ENCODE measurements around the gene ACSL4.

The ACSL4 gene

DNA sequence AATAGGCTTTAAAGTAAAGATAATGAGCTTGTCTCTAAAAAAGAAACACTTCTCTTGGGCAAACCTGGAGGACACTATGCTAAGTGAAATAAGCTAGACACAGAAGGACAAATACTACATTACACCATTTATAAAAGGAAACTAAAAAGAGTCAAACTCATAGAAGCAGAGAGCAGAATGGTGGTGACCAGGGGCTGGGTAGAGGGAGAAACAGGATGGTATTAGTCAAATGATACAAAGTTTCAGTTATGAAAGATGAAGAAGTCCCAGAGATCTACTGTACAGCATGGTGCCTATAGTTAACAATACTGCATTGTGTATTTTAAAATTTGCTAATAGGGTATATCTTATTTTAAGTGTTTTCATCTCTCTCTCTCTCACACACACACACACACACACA, 28.5 kb downstream of the ACSL4 start:
- intact Hi-C loops (cut with DNase I; ENCODE audit: low total_unique reads), result no loop called here

DNA sequence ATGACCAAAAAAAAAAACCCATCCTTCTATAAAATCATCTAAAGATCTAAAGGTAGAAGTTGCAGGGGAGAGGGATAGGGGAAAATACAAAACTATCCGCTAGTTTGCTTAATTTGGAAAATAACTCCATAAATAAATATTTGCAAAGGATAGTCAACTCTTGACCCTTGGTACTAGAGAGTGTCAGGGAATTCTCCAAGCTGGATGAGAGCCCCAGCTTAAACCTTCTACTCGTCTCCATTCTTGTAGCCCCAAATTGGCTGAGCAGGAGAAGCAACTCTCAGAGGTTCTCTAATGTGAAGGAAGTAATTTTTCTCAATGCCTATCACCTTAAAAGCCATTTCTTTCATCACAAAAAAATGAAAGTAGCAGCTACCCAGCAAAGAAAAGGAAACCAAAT, 35.2 kb downstream of the ACSL4 start:
- Histone ChIP-seq H3K9me3 (no peaks in the 10 kb centered on the region), H3K4me3 (no peak overlapping the region), H3K4me1 (no peaks in the 10 kb centered on the region), H3K27ac (no peak overlapping the region), H3K36me3 (no peaks in the 10 kb centered on the region), H3K27me3 (no peaks in the 10 kb centered on the region)
- TF ChIP-seq, protein P1, sequence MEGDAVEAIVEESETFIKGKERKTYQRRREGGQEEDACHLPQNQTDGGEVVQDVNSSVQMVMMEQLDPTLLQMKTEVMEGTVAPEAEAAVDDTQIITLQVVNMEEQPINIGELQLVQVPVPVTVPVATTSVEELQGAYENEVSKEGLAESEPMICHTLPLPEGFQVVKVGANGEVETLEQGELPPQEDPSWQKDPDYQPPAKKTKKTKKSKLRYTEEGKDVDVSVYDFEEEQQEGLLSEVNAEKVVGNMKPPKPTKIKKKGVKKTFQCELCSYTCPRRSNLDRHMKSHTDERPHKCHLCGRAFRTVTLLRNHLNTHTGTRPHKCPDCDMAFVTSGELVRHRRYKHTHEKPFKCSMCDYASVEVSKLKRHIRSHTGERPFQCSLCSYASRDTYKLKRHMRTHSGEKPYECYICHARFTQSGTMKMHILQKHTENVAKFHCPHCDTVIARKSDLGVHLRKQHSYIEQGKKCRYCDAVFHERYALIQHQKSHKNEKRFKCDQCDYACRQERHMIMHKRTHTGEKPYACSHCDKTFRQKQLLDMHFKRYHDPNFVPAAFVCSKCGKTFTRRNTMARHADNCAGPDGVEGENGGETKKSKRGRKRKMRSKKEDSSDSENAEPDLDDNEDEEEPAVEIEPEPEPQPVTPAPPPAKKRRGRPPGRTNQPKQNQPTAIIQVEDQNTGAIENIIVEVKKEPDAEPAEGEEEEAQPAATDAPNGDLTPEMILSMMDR (IDR thresholded peaks at IDR 0.05), result no peak
- no peak for DNase-seq
- intact Hi-C loops (cut with DNase I; ENCODE audit: low total_unique reads), result no loop called here

More for the DNA sequence above, 28.5 kb downstream of the ACSL4 start:
- no peak for DNase-seq
- Histone ChIP-seq H3K27ac (no peak overlapping the region), H3K9me3 (no peaks in the 10 kb centered on the region), H3K36me3 (no peaks in the 10 kb centered on the region), H3K4me3 (no peak overlapping the region), H3K4me1 (peaks cover 0 to 27% (median 3%) of the 10 kb centered on the region in 4 donors), H3K27me3 (no peaks in the 10 kb centered on the region)
- TF ChIP-seq, protein P1 (IDR thresholded peaks at IDR 0.05), result no peak

DNA sequence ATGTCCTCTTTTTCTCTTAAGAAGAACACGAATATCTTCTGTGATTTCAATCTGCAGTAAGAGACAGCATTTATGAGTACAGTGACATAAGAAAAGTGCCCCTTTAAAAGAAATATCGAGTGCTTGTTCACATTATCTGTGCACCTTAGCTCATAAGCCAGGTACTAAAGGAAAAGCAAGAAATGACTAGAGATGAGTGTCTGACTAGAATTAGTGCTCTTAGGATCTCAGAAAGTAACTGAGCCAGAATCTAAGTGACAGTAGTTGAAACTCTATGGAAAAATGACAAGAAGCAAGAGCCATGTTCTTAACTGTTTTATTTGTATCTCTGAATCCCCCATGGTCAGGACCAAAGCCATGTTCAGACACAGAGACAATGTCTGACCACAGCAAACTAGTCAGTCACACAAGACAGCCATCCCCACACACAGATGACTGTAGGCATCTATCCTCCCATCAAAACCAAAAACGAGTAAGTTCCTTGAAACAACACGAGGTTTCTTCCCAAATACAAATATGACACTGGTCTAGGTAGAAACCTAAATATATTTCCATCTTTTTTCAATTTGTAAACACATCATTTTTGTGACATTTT, 36.8 kb downstream of the ACSL4 start:
- no peaks in the 10 kb centered on the region for H3K9me3 ChIP-seq
- H3K36me3 ChIP-seq, result no peaks in the 10 kb centered on the region
- no peaks in the 10 kb centered on the region for H3K4me1 ChIP-seq
- intact Hi-C loops (cut with DNase I; ENCODE audit: low total_unique reads), result no loop called here
- no peak overlapping the region for H3K27ac ChIP-seq
- no peak for DNase-seq
- H3K4me3 ChIP-seq, result no peak overlapping the region
- no peaks in the 10 kb centered on the region for H3K27me3 ChIP-seq
- TF ChIP-seq, protein P1 (IDR thresholded peaks at IDR 0.05), result no peak

DNA sequence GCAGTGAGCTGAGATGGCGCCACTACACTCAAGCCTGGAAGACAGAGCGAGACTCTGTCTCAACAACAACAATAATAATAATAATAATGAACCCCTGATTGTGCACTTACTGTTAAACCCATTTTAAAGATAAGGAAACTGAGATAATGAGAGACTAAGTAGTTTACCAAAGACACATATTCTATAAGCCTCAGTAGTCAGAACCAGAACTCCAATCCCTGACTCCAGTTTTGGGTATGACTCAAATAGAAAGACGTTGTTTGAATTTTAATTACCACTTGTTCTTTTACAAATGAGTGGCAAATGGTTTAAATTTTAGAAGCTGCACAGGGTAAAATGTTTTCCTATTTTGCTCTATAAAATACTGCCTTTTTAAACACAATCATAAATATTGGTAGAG, 37.4 kb downstream of the ACSL4 start:
- intact Hi-C loops (cut with DNase I; ENCODE audit: low total_unique reads), result no loop called here

DNA sequence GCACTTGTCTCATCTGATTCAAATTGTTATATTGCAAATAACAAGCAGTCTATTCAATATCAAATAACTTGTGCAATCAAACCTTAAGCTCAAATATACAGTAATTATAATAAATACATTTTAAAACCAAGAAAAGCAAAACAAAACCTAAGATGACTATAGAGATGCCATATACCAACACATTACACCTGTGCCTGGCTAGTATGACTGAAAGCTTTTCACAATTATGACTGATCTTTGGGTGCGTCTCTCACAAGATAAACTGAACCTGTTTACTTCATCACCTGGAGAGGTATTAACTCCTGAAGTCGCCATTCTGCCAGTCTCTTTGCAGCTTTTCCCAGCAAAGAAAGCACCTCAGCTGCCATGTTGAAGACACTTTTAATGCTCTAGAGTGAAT, 41.3 kb downstream of the ACSL4 start:
- DNase-seq, result no peak

More for the DNA sequence above, 37.4 kb downstream of the ACSL4 start:
- Histone ChIP-seq H3K36me3 (no peaks in the 10 kb centered on the region), H3K4me1 (no peaks in the 10 kb centered on the region), H3K27me3 (no peaks in the 10 kb centered on the region), H3K9me3 (no peaks in the 10 kb centered on the region), H3K27ac (no peak overlapping the region), H3K4me3 (no peak overlapping the region)
- DNase-seq, result no peak
- TF ChIP-seq, protein P1 (IDR thresholded peaks at IDR 0.05), result no peak

More for the DNA sequence above, 41.3 kb downstream of the ACSL4 start:
- TF ChIP-seq, protein P1 (IDR thresholded peaks at IDR 0.05), result no peak
- Histone ChIP-seq H3K27ac (no peak overlapping the region), H3K36me3 (no peaks in the 10 kb centered on the region), H3K9me3 (no peaks in the 10 kb centered on the region), H3K4me3 (no peak overlapping the region), H3K27me3 (no peaks in the 10 kb centered on the region), H3K4me1 (no peaks in the 10 kb centered on the region)
- intact Hi-C loops (cut with DNase I; ENCODE audit: low total_unique reads), result no loop called here

All from tibial artery (tissue), 4 donors.